ENCODE results near the gene IRF3.

- TF ChIP-seq CTCF (optimal IDR thresholded peaks at IDR 0.05 in 1 of 3, IDR thresholded peaks at IDR 0.05 in 1 of 3, conservative IDR thresholded peaks at IDR 0.05 in 1 of 3; ENCODE audit: extremely low read depth in 1 of 3, insufficient read depth in 2 of 3, low read length in 3 of 3) (no peak), EZH2 (IDR thresholded peaks at IDR 0.05; ENCODE audit: low read length) (no peak)
Measured at GRCh38 chr19:49651820-49652550, 13.7 kb downstream of the IRF3 start.

Measured in keratinocyte (primary cell).